GM21515 (cell line): Measurements from ENCODE around the gene WNT5A.

ENCODE experiments used
- ATAC-seq: cut with Tn5 transposase; IDR thresholded peaks from one replicate; pipeline ENCODE4 v1.9.1; 2021; ENCODE audit not compliant: unreplicated experiment

Gene WNT5A

DNA sequence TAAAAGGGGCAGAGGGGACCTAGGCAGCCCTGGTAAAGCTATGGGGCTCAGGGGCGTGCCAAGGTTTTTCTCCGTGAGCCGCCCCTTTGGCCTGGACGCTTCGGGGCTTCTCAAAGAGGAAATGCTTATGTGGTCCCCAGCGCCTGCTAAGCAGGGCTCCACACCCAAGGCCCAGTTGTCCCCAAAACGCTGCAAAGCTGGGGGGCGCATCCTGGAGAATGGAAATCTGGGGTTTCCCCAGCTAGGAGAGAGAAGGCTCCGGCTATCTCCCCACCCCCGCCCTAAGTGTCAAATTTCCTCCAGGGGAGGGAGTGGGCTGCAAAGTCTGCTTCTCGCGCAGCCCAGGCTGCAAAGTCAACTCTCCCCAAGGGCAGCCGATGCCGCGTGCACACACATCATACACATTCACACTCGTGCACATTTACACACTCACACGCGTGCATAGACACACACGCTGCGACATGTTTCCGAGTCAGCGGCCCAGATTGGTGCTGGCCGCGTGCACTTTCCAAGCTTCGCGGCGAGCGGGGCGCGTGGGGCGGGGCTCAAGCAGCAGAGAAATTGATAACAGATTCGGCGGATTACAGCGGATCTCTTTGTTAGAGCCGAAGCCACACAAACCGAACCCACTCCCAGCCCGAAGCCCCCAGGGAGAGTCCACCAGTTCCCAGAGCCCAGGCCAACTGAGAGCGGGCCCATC lies 4.5 kb downstream of the WNT5A start:
- no peak for ATAC-seq

DNA sequence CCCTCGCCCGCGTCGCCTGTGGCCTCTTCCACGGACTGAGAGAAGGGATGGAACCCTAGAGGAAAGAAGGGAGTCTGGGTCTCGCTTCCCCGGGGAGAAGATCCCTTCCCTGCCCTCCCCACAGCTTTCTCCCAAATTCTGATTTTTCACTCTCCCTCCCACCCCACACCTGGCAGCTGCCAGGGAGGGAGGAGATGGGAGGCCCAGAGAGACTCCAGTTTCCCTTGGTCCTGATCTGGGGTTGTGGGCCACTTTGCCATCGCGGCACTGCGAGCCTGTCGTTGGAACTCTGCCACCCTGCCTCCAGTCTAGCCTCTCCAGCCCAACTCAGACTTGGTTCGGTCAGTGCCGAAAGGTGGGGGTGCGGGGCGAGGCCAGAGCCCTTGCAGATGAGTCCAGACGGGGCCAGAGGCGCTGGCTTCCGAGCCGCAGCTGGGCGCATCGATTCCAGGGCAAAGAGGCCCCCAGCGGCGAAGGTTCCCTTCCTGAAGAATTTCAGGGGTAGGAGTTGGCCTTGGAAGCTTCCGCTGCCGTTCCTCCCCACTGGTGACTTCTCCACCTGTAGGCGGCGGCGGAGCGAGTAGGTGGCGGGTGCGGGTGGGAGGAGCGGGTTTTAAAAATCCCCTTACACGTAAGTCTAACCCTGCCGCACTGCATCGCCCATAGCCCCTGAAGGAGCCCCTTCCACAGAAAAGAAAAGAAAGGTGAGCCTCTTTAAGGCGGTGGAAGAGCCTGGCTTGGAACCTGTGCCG lies 5.2 kb downstream of the WNT5A start:
- no peak for ATAC-seq

DNA sequence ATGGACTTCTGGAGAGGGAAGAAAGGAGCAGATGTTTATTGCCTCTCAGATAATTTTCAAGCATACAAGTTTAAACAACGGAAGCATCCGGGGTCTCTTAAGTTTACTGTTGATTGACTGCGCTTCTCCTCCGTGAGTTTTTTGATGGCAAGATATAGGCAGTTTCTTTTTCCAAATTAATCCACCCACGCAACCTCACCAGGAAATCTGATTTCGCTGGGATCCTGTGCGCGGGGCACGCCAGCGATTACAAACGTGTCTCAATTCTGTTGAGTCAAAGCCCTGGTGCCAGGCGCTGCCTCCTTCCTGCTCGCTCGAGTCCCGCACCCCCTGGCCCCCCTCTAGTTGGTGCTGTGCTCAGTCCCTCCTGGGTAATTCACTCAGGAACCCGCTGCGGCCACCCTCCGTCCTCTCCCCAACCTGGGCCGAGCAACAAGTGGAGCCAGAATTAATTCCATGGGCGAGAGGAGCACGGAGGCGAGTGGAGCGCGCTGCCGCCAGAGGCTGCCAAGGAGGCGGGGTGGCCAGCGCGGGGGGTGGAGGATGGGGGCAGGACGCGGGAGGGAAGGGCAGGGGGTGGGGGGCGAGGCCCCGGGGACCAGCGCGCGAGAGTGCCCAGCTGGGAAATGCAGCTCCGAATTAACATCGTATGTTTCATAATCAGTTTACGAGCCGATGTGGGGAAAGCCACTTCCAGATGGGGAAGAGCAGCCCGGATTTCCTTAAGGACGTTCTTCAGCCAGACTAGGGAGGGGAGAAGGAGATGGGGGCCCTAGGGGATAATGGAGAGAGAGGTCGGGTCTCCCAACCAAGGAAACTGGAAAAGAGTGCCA lies 6.0 kb downstream of the WNT5A start:
- no peak for ATAC-seq

DNA sequence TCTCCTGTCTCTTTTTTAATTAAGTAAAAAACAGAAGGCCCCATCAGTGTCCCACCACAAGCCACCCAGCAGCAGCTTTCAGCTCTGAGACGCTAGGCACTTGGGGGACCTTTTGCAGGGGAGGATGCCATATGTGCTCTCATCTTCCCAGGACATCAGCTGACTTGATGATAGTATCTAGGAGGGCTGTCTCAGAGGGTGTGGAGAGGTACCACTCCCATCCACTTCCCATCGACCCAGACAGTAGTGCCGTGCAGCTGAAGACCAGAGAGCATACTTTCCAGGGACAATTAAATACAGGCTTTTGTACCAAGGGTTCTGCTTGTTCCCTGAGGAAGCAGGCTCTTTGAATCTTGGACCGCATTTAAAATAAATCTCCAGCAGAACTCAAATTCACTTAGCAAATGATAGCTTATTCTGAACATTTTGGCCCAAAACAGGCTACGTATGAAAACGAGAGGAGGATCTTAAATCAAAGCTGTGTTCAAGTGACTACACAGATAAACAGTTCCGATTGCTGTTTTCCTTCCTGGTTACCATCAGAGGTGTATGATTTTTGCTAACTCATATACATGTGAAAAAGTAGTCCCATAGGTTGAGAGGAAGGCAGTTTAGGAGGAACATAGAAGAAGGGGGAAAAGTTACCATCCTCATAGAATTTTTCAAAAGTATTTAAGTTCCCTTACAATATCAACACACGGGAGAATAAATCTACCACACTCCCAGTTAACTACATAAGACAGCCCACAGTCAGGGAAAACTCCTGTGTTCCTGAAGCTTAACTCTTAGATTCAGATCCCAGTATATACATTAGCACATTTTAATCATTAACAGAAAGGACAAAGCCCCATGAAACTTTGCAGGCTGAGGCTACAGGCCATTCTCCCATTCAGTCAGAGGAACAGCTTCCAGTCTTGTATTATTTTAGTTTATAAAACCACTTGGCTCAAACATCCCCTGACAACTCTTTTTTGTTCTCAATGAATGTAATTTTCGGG lies 9.5 kb downstream of the WNT5A start:
- no peak for ATAC-seq

DNA sequence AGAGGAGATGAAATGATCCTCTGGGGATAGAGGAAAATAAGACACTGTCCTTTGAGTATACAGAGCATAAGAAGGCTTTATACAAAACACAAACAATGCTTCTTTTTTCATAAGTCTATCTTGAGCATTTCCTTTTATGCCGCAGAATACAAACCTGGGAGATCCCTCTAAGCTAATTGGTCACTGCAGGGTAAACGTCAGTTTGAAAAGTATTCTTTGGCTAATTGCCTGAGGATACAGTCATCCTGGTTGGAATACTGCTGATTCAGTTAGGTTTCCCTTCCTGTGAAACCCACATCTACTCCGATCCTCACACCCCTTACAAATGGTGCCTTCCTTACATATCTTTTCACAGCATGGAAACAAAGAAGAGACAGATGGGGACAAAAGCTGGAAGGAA lies 10.6 kb downstream of the WNT5A start:
- ATAC-seq, result no peak

DNA sequence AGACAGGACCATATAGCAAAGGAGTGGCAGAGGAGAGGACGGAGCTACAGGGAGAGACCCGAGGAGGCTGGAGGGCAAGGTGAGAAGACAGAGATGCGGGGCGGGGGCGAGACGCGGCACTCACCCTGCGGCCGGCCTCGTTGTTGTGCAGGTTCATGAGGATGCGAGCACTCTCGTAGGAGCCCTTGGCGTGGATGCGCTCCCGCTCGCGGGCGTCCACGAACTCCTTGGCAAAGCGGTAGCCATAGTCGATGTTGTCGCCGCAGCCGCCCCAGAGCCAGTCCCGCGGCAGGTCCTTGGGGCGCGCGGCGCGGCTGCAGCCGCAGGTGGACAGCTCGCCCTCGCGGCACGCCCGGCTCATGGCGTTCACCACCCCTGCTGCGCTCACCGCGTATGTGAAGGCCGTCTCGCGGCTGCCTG lies 12.9 kb downstream of the WNT5A start:
- no peak for ATAC-seq

DNA sequence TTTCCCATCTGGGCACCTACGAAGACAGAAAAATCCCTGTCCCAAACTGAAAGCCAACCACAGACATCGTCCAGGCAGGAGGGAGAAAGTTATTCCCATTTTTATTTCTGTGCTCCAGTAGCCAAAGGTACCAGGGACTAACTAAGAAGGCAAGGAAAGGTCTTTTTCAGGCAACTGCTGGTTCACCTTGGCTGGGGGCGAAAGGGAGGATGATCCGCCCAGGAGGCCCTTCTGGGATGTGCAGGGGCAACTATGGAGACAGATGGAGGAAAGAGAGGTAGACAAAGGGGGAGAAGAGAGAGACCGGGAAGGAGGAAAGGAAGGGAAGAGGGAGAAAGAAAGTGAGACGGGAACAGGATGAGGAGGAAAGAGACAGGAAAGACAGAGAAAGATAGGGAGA lies 13.3 kb downstream of the WNT5A start:
- no peak for ATAC-seq

DNA sequence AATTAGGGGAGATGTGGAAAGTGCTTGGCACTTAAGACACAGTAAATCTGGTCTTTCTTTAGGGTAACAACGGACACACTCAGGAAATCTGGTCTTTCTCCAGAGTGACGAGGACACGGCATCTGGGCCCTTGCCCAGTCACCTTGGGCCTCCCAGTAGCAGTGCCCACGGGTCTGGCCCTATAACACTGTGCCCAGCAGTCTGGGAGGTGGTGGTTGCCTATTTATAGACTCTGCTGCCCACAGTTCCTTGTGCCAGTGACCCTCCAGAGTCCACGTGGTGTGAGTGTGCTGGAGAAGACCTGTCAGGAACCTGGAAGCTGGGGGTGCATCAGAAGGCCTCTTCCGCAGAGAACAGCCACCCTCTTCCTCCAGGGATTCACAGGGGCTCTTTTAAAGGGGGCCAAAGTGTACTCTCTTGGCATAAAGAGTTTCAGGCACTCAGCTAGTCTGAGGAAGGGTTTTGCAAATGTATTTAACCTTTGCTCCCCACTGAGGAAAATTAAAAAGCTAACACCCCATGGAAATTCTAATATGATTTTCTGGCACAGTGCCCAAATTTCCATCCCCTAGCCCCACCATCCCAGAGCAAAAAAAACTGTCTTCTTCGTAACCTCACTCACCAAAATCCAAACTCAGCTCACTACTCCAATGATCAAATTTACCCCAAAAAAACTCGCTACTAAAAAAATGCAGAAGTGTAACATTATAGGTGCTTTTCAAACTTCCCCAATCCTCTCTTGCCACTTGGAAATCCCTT lies 15.4 kb downstream of the WNT5A start:
- ATAC-seq, result no peak

DNA sequence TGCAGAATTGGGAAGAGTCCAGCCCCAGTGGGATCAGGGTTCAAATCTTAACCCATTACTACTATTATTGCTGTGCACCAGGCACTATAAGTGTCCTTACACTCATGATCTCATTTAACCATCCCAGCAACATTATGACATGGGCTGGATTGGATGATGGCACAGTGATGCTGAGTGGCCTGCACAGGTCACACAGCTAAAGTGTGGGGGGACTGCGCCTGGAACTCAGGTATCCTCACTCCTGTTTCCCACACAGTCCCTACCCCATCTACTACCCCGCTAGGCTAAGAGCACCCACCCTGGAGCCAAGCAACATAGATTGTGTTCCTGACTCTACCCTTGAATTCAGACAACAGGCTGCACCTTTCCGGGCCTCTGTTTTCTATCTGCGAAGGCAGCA lies 16.0 kb downstream of the WNT5A start:
- ATAC-seq, result no peak

DNA sequence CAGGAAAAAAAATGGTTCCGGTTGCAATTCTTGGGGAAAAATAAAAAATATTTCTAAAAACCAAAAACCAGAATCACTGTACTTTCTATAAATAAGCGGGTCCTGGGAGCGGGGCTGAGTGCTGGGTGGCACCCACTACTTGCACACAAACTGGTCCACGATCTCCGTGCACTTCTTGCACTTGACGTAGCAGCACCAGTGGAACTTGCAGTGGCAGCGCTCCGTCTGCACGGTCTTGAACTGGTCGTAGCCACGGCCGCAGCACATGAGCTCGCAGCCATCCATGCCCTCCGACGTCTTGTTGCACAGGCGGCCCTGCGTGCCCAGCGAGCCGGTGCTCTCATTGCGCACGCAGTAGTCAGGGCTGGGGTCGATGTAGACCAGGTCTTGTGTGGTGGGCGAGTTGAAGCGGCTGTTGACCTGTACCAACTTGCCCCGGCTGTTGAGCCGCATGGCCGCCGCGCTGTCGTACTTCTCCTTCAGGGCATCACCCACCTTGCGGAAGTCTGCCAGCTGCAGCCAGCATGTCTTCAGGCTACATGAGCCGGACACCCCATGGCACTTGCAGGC lies 17.1 kb downstream of the WNT5A start:
- ATAC-seq, result no peak

DNA sequence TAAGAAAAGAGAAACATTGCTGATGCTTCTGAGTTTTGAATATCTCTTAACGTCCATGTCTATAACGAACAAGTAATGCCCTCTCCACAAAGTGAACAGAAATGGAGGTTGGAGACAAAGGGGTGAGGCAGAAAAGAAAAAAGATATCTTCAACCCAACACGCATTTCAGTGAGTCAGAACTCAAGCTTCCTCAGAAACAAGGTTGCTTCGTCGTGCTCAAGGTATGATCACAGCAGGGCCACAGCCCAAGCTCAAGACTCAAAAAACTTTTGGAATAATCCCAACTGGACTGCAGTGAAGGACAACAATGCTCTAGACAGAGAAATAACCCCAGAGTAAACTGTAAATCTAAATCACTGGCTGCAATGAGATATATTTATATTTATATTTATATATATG lies 18.9 kb downstream of the WNT5A start:
- no peak for ATAC-seq

DNA sequence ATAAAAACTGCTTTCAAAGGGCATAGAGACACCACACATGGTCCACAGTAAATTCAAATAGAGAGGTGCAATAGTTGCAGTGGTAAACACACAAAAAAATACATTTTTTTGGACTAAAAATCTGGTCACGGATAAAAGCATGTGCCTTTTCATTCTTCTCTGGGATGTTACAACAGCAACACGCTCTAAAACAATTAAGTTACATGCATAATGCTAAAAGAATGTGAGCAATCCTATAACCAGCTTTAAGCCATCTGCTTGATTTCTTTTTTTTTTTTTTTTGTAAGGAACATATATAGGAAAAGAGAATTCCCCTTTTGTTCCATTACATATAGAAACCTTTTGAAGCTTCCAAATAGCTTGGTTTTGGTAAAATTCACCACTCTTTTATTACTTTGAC lies 20.0 kb downstream of the WNT5A start:
- no peak for ATAC-seq

DNA sequence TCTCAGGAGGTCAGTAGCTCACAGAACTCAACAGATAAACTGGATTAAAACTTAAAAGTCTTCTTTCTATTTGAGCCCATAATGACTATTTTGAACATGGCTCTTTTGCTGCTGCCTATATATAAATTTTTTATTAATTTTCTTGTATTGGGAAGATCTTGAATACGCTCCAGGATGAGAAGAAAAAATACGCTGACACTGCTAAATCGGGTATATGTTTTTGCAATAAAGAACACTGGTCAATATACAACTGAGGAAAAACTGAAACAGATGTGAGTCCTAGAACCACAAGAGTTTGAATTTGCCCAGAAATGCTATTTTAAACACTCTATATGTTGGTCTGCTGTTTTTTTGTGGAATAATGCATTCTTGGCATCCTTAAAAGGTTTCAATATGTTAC lies 20.6 kb downstream of the WNT5A start:
- ATAC-seq, result no peak

DNA sequence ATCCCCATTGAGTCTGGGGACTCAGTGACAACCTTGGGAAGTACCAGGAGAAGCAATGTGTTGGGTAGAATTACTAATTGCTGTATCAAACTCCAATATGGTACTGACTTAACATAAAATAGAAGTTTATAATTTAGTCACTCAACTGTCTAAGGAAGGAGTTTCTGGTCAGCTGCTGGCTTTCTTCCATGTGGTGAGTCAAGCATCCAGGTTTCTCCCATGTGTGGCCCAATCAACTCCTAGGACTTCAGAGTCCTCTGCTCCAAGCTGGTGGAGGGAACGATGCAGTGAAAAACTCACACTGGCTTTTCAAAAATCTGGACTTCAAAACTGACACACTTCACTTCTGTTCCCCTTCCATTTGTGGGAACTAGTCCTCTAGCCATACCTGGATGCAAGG lies 25.2 kb downstream of the WNT5A start:
- no peak for ATAC-seq

DNA sequence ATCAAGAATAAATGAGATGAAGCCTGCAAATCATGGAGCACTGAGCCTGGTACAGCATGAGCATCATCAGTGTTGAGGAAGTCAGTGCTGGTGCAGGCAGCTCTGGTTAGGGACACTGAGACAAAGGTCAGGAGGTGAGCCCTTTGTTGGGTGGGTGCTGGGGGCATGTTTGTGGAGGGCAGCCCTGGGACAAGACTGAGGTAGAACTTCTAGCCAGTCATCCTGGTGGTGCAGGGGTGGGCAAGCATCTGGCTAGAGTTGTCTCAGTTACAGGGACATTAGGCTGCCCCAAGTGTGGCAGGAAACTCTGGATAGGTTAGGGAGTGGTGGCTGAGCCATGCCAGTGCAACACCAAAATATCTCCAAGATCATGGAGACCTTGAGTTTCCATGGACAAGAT lies 27.3 kb downstream of the WNT5A start:
- ATAC-seq, result no peak

DNA sequence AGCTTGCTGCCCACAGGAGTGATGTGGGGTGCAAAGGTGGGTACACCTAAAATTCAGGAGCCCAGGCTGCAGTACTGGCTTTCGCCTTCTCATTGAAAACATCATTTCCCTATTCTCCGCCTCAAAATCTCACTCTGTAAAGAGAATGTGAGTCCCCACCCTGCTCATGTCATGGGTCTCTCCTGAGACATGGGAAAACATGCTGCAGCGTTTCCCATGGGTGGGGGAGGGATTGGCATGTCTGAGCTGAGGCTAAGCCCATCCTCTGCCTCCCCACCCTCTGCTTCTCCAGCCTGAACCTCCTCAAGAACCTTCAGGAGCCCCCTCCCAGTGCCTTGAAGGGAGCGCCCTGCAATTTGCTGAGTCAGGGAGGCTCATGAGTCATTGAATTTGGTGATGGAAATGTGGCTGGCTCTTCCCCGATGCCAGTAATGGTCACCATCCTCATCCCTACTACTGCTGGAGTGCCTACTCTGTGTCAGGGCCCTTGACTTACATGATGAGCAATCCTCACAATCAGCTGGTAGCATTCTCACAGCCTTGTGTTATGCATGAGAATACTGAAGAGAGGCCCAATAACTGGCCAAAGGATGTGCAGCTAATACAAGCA lies 28.8 kb downstream of the WNT5A start:
- ATAC-seq, result no peak

DNA sequence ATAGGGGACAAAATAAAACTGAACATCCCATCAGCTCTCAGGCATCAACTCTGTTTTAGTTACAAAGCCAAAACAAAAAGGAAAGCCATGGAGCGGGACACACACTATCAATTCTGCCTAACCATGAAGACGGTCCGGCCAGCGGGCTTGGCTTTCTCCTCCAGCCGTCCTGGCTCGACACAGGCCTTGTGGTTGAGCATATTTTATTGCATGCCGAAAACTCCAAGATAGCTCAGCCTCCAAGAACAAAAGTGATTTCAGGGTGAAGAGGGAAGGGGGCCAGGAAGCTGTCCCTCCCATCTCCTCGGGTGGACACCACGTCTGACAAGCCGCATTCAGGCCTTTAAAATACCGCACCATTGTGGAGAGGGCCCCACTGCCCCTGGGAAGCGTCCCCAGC lies 31.2 kb downstream of the WNT5A start:
- ATAC-seq, result no peak

DNA sequence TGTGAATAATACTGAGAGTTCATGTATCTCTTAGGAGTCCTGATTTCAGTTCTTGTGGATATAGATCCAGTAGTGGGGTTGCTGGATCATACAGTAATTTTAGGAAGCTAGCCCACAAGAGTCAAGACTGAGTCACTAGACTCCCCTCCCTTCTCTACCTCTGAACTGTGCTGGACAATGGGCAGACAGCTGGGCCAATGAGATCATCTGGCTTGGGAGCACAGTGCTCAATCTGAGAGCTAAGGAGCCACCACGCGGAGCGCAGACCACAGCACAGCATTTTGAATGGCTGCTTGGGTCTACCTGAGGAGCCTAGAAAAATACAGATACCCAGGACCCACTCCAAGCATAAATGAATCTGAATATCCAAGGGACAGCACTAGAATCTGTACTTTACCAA lies 32.5 kb downstream of the WNT5A start:
- no peak for ATAC-seq

DNA sequence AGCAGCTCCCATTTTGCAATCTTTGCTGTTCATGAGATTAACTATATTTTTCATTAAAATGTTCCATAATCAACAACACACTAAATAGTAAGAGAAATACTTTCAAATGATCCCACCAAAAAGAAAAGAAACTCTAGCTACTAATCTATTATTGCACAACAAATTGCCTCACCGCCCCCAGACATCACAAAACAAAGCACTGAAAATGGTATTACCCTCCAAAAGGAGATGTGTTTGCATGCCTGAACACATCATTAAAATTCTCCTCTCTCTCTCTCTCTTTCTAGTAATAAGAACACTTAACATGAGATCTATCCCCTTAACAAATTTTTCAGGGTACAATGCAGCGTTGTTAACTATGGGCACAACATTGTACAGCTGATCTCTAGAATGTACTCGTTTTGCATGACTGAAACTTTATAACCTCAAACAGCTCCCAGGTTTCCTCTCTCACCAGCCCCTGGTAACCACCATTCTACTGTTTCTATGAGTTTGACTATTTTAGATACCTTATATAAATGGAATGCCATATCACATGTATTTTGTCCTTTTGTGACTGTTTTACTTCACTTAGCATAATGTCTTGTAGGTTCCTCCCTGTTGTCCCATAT lies 33.1 kb downstream of the WNT5A start:
- ATAC-seq, result no peak
